GM18498 (cell line): ENCODE data around the gene SLC30A3.

Experiments
- ATAC-seq: cut with Tn5 transposase; IDR thresholded peaks from one replicate; pipeline ENCODE4 v1.9.1; 2021; ENCODE audit warnings: mild to moderate bottlenecking, moderate library complexity; ENCODE audit not compliant: unreplicated experiment

Gene SLC30A3

DNA sequence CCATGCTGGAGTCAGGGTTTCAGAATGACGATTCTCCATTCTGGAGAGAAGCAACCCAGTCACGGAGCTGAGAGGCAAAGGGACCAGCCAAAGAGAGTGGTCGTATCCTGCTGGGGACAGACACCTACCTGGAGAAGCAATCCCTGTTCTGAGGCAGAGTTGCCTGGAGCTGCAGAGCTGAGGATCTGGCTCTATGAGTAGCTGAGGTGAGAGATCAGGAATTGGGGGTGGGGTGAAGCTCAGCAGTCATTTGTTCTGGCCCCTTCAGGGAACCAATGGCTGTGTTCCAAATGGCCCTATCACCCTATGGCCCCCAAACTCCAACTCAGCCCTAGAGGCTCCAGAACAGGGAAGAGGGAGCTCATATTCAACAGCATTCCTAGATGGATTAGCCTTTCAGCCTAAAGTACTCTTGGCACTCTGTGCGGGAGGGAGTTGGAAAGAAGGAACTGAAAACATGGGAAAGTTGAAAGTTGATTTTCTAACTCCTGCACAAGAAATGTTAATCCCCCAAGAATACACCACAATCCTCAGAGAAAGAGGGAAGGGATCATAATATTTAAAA, 54.3 kb downstream of the SLC30A3 start:
- ATAC-seq, result no peak

DNA sequence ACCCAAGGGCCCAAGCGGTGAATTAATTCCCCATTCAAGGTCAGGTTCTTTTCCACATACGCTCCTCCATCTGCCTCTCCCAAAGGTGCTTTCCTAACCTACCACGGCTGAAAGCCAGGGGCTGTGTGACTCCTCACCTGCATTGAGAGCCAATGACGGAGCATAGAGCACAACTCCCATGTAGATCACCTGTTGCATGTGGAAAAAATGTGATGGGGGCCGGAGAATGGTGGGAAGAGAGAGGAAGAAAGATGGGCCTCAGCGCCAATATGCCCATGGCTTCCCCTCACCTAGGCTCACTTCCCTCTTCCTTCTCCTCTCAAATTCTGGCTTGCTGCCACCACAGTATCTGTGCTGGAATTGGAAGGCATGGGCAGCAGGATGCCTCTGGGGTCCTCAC, 56.5 kb downstream of the SLC30A3 start:
- ATAC-seq, result no peak

DNA sequence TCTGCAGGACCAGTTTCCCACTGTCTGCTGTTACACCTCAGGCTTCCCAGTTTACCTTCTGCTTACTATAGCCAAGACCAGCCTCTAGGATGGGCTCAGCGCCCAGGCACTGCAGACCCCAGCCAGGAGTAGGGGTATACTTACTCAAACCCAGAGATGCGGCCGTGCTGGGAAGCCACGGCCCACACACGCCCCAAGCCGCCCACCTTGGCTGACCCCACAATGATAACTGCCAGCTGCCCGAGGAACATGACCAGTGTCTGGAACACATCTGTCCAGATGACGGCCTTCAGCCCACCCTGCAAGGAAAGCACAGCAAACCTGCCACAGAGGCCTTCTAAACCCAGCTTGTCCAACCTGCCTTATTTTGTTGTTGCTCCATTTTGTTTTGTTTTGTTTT, 57.6 kb downstream of the SLC30A3 start:
- ATAC-seq, result no peak

DNA sequence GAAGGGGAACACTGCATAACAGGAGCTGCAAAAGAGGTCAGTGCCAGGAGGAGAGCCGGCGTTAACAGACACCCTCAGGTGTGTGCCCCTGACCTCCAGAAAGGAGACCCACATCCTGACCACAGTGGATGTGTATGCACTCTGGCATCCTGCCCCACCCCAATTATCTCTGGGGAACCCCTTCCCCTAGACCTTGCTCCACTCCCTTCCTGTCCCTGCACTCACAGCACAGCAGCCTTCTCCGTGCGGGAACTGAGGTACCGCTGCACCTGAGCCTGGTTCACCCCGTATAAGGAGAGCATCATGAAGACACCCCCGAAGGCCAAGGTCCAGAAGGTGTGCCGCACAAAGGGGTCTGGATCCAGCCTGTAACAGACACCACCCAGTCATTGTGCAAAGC, 58.3 kb downstream of the SLC30A3 start:
- no peak for ATAC-seq

DNA sequence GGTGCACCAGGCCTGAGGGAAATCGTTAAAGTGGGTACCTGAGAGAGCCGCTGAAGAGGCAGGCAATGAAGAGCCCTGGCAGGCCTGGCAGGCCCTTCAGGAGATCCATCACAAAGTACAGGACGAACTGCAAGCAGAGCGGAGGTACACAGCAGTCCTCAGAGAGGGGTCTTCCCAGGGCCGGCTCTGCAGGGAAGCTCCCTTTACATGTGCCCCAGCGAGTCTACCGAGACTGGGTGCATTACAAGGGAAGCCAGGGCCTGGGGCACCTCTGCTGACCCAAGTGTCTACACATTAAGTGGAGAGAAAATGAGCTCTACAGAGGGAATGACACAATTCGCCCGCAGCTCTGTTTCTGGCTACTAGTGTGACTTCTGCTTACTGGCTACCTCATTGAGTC, 59.1 kb downstream of the SLC30A3 start:
- no peak for ATAC-seq
